Pulmonary artery endothelial cell (primary cell): ENCODE data around the gene HIPK4. TPM values are rescaled to one million over a fixed set of nuclear protein-coding genes. Genes with fewer than 3 reads are reported as not detected.
"Not testable (repeated sequence)": the region's sequence is repeated elsewhere in the genome, so short reads cannot be mapped to it uniquely, and the experiment has no call there.

Experiments
- DNase-seq: peaks from one replicate; pipeline ENCODE4 v3.0.0-alpha.2; 2011; ENCODE audit warnings: low read depth, low spot score
- total RNA-seq: library from RNA; depleted of rRNA; stranded (reverse); fragments of >200 nt; gene quantifications from 2 replicates; pipeline ENCODE4 v1.2.3, GENCODE V29; 2014

HIPK4 gene
- total RNA-seq, 1 donor from 2014 or later, result 0.07 TPM

DNA sequence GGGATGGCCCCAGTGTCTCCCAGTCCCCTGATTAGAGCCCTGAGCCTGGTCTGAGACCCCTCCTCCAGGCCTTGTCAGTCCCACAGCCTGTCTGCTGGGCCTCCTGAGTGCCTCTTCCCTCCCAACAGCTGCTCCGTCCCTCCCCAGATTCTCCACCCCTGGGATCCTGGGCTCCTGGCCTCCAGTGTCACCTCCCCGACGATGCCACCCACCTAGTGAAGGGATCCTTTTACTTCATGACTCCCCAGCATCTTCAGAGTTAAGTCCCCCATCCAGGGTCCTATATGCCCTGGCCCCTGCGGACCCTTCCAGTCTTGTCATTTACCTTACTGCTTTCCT, 27.6 kb upstream of the HIPK4 start:
- DNase-seq, result no peak

DNA sequence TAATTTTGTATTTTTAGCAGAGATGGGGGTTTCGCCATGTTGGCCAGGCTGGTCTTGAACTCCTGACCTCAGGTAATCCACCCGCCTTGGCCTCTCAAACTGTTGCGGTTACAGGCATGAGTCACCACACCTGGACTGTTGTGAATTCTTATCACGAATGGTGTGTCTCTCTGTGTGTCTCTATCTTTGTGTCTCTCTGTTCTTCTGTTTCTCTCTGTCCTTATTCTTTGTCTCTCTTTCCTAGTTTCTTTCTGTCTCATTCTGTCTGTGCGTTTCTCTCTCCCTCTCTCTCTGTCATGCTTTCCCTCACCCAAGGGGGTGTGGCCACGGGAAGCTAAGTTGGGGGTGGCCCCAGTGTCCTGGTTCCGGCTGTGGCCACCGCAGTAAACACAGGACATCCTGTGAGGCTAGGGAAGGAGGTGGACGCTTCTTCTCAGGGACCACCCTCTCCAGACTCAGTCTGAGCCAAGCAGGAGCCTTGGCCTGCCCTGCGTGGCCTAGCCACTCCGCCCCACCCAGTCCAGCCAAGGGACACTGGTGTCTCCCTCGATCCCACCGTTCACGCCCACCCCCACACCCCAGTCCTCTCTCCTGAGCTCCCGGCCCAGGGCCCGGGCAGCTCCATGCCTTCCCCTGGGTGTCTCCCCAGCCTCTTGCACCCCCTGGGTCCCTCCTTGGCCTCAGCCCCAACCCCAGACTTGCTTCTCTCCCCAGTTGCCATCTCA, 27.1 kb upstream of the HIPK4 start:
- DNase-seq, result no peak

DNA sequence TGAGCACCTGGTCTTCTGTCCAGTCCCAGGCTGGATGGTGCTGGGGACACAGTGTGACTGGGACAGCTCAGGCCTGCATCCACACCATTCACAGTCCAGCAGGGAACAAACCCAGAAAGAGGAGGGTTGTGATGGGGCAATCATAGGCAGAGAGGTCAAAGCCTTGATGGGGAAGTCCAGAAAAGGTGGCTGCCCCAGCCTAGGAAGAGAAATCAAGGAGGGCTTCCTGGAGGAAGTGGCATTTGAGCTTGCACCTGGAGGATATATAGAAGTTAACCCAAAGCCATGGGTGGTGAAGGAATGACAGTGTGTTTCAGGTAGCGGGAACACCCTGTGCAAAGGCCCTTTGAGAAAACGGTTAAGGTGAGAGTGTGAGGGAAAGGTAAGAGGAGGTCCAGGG, 25.8 kb upstream of the HIPK4 start:
- DNase-seq, result no peak

DNA sequence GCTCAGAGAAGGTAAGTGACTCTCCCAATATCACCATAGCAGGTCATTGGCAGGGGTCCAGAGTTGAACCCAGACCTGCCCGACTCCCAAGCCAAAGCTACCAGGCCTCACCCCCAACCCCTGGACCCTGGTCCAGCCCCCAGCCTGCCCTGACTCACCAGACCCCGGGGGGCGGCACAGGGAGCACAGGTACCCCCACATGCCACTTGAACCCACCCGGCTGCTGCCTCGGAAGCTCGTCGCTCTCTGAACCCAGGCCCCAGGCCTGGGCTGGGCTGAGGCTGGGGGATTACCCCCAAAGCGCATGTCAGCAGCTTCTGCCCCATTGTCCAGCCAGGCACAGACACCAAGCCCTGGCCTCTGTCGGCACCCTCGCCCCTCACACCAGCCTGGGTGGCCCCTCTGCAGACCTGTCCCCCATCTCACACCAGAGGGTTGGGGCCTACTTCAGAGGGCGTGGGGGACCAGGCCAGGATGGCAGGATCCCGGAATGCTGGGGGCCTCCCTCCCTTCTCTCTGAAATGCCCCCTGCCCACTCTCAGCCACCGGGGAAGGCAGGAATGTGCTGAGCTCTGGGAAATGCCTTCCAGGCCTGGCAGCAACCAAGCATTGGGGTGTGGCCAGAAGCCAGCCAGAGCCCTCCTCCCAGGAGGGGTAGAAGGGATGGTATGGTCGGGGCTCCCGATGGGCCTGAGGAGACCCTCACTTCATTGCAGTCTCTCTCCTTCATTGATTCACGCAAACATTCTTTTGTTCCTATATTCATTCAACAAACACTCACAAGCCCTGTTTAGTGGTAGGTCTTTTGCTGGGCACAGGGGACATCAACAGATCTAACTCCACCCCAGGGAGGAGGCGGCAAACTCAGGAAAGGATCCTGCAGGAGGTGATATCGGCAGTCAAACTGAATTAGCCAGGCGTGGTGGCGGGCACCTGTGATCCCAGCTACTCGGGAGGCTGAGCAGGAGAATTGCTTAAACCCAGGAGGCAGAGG, 24.9 kb upstream of the HIPK4 start:
- DNase-seq, result no peak

DNA sequence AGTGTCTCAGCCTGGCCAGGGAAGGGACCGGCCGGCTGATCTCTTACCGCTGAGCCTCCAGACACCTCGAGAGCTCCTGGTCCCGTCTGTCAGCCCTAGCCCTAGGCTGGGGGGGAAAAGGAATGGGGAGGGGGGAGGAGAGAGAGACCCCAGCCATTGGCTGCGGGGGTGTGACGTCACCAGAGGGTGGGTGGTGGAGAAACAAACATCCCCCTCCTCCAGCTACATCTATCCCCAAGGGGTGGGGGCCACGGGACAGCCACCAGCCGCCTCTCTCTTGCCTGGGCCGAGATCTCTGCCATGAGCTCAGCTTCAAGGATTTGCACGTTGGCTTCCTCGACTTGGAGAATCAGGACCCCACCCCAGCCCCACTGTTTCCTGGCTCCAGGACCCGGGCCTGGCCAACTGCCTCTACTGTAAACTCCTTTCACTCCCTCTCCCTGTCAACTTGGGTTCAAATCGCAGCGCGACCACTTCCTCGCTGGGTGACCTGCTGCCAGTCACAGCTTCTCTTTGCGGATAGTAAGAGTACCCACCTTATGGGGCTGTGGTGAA, 23.4 kb upstream of the HIPK4 start, which contains the start of gene PRX:
Gene PRX, minus strand, starts transcription at position 88 of the 555 bp plus-strand sequence. CDS start 5,446 bp downstream, outside the sequence.
- DNase-seq, result no peak

DNA sequence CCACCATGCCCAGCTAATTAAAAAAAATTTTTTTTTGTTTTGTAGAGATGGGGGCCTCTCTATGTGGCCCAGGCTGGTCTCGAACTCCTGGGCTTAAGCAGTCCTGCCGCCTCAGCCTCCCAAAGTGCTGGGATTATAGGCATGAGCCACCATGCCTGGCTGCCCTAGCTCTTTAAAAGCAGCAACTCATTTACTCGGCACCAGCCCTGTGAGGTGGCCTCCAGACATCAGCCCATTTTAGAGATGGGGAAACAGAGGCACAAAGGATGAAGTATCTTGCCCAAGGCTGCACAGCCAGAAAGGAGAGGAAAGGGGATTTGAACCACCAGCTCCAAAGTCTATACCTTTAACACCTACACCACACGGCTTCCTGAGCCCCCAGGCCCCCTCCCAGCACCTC, 22.9 kb upstream of the HIPK4 start:
- no peak for DNase-seq

DNA sequence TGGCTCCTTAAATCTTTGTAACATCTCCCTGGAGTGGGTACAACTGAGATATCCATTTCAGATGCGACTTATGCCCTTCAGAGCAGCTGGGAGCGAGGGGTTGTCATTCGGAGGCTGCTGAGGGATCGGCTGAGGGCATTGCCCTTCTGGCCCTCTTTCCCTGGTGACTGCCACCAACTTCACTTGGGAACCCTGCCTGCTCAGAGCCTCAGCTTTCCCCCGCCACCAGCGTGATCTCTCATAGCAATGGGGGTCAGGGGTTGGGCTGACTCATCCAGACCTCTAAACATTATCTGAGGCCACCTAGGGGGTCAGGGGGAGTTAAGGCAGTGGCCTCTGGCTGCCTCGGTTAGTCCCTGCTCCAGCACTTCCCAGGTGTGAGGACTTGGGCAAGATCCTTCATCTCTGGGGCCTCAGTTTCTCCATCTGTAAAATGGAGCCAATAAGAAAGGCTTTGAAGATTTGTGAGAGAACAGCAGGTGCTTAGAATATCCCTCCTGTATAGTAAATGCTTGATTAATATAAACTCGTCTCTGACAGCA, 22.0 kb upstream of the HIPK4 start:
- no peak for DNase-seq

DNA sequence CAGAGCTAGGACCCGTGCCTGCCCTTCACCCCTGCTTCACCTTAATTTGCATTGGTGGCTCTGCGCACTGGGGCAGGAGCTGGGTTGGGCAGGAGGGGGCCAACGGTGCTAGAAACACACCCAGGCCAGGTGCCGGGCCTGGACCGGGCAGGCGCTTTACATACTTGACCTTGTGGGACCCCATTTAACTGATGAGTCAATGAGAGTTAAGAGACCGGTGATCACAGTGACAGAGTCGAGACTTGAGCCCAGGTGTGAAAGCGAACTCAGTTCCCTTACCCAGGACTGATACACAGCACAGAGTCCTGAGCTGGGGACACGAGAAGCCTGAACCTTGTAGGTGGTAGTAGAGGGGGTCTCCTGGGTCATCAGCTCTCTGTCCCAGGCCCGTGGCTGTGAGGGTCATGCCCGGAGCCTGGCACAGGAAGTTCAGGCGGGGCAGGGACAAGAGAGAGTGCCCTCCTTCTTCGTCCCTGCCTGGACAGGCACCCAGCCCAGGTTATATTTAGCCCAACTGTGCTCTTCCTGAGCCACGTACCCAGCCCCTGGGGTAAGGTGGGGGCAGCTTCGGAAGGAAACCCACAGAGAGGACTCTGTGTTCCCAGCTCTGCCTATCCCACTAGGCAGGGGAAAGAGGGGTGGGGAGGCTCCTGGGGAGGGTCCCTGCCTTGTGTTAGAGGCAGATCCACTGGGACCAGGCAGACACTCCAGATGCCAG, 21.3 kb upstream of the HIPK4 start:
- DNase-seq, result no peak

DNA sequence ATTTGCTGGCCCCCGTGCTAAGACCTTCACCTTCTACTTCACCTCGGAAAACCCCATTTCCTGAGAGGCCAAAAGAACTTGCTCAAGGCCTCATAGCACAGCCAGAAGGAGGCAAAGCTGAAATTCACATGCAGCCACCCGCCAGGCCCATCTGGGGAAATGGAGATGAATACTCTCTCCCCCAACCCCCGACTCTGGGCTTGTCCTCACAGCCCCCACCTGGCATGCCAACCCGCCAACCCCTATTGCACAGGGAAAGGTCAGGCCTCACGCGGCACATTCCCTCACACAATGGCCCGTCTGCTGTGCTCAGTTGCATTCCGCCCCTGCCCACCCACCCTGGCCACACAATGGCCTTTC, 20.0 kb upstream of the HIPK4 start:
- no peak for DNase-seq

DNA sequence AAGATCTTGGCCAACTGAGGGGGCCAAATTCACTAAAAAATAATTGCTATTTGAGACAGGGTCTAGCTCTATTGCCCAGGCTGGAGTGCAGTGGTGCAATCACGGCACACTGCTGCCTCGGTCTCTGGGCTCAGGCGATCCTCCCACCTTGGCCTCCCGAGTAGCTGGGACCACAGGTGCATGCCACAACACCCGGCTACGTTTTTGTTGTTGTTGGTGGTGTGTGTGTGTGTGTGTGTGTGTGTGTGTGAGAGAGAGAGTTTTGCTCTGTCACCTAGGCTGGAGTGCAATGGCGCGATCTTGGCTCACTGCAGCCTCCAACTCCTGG, 18.6 kb upstream of the HIPK4 start:
- DNase-seq, result not testable (repeated sequence)

DNA sequence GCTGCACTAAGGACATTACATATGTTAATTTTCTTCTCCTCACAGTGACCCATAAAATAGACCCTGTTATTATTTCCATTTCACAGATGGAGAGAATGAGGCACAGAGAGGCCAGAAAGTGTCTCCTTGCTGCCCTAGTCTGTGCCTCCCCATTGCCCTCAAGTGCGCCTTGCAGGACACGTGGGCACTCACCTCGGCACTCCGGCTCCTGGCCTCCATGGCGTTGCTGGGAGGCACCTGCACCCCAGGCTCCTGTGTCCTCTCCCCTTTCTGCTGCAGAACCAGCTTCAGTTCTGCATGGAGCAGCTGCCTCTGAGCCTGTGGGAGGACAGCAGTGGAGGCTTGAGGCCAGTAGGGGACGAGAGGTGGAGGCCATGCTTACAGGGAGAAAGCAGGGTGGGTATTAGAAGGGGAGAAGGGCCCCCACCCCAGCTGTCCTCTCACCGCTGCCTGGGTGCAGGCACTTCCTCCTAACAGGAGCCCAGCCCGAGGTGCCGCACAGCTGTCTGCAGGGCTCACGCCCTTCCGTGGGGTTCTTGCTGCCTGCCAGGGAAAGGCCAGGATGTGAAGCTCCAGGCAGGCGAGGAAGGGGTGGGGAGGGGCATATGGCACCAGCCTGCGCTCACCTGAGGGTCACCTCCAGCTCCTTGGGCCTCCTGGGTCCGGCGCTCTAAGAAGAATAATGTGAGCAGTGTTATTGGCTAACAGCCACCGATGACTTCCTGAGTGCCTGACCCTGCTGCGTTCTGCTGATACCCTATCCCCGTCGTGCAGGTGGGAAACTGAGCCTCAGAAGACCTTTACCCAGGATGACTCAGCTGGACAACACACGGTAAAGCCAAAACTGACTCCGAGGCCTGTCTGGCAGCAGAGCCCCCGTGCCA, 18.0 kb upstream of the HIPK4 start:
- no peak for DNase-seq

DNA sequence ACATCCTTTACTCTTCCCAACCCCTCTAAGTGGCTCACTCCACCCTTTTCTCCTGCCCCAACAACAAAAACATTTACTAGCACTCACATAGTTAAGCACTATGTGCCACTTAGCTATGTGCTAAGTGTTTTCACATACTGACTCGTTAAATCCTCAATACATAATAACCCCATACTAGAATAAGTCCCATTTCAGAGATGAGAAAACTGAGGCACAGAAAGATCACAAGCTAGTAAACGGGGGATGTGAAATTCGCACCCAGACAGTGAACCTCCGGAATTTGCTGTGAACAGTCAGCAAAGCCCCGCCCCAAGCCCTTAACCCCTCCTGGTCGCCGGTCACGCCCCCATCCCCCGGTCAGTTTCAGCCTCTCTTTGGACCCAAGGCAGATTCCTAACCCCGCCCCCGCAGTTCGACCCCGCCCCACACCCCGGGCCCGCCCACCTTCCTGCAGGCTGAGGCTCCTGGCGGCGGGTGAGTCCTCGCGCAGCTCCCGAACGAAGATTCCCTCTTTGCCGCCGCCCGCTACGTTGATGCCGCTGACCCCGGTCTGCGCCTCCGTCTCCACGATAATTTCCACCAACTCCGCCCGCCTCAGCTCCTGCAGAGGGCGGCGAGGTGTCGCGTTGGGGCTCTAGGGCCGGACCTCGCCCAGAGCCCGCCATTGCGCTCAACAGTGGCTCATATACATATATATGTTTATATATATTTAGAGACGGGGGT, 13.4 kb upstream of the HIPK4 start:
- DNase-seq, result peak; percentile 66

DNA sequence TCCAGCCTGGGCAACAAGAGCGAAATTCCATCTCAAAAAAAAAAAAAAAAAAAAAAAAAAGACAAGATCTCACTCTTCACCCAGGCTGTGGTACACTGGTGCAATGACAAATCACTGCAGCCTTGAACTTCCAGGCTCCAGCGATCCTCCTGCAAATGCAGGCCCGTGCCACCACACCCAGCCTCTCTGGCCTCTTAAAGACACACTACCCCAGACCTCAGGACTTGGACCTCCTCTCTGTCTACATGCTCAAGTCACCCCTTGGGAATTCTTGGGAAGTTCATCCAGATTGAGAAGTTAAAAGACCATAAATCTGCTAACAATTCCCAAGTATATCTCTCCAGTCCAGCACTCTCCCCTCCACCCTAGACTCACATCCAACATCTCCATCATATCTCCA, 10.6 kb upstream of the HIPK4 start:
- DNase-seq, result no peak

DNA sequence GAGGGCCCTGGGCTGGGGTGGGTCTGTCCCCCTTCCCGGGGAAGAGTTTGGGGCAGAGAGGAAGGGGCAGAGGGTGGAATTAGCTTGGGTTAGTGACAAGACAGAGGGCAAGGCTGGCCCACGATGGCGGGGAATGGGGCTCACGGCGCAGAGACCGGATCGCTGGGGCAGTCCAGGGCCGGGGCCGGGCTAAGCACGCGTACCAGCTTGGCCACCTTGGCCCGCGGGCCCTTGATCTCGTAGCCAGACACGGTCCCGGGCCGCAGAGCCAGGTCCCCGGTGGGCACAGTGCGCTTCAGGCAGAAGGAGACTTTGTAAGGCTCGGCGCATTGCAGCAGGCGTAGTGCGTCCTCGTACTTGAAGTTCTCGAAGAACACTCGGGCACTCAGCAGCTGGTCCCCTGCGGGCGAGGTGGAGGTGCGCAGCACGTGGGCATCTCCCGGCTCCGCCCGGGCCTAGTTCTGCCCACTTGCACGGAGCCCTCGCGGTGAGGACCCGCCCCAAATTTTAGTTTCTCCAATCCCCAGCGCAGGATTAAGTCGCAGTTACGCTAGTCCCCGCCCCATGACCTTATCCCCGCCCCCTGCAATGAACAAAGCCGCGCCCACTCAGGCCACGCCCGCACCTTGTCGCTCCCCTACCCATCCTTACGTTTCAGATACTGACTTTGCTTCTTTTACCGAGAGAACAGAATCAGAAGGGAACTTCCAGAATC, 8.6 kb upstream of the HIPK4 start:
- DNase-seq, result no peak

DNA sequence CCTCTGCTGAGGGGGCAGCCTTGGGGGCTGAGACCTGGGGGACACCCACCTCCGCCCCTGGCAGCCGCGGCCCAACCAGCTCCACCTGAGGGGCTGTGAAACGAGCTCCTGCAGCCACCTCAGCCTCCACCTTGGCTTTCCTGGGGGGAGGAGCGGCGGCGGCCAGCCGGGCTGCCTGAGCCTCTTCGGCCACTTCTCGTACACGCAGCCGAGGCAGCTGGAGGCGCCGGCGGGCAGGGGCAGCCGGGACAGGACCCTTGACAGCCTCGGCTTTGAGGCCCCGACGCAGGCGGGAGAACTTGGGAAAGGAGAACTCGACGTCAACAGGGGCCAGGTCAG, 7.6 kb upstream of the HIPK4 start:
- DNase-seq, result no peak

DNA sequence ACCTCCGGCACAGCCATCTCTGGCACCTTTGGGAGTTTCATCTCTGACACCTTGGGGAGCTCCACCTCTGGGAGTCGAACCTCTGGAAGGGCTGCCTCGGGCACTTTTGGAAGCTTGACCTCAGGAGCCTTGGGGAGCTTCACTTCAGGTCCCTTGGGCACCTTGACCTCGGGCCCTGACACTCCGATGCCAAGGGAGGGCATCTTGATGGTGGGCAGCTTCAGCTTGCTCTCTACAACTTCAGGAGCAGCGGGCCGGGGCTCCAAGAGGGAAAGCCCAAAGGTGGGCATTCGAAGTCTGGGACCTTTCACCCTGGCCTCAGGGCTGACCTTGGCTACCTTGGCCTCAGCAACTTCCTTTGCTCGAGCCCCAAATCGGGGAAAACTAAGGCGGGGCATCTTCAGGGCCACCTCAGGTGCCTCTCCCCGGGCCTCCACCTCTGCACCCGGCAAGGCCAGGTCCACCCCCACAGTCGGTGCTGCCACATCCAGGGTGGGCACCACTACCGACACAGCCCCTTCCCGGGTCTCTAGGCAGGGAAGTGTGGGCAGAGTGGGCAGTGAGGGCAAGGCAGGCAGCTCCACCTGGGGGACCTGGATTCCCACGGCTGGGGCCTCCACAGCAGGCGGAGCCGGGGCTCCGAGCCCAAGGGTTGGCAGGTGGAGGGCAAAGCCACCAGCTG, 7.0 kb upstream of the HIPK4 start:
- no peak for DNase-seq

DNA sequence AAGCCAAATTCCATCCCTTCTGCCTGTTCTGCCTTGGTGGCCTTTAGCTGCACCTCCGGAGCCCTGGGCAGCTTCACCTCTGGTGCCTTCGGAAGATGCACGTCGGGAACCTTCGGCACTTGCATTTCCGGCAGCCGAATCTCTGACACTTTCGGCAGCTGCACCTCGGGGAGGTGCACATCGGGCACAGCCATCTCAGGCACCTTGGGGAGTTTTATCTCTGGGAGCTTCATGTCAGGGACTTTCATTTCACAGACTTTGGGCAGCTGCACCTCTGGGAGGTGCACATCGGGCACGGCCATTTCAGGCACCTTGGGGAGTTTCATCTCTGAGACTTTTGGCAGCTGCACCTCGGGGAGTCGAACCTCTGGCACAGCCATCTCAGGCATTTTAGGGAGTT, 6.0 kb upstream of the HIPK4 start:
- no peak for DNase-seq

DNA sequence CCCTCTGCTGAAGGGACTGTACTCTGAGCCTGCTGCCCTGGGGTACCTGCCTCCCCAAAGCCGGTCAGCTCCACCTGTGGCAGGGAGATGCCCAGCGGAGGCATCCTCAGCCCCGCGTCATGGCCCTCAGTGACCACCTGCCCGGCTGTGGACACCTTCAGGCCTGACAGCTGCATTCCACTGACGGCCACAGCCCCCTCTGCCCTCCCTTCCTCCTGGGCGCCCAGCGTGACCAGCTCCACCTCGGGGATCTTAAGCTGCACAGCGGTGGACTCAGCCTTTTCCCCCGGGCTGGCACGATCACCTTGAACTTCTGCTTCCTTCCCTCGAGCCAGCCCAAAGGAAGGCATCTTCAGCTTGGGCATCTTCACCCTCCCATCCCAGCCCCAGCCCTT, 4.8 kb upstream of the HIPK4 start:
- DNase-seq, result no peak
